GM06990 (cell line): Measurements from ENCODE around the gene ELMO1.

ENCODE experiments used
- DNase-seq: peaks from one replicate; pipeline ENCODE4 v3.0.0-alpha.2; 2011; ENCODE audit not compliant: insufficient read length; ENCODE audit errors: extremely low read depth
- H3K27me3 ChIP-seq: replicated peaks from 2 replicates; pipeline ENCODE4 v1.6.0; 2011; ENCODE audit warnings: low read length; ENCODE audit not compliant: control insufficient read depth, insufficient read depth
- H3K36me3 ChIP-seq: 2 replicates; pipeline ENCODE4 v1.5.1; 2011; ENCODE audit warnings: low read length; ENCODE audit not compliant: control insufficient read depth, insufficient read depth
- H3K4me3 ChIP-seq: replicated peaks from 2 replicates; pipeline ENCODE4 v1.5.1; 2011; ENCODE audit warnings: low read depth, mild to moderate bottlenecking, control low read depth, low read length
- TF ChIP-seq, protein P1 (sequence below): IDR thresholded peaks from 2 replicates; pipeline ENCODE4 v1.5.1; 2011; ENCODE audit warnings: low read length, control low read depth, mild to moderate bottlenecking, inconsistent platforms; ENCODE audit not compliant: insufficient read depth, poor library complexity, severe bottlenecking

The ELMO1 gene

DNA sequence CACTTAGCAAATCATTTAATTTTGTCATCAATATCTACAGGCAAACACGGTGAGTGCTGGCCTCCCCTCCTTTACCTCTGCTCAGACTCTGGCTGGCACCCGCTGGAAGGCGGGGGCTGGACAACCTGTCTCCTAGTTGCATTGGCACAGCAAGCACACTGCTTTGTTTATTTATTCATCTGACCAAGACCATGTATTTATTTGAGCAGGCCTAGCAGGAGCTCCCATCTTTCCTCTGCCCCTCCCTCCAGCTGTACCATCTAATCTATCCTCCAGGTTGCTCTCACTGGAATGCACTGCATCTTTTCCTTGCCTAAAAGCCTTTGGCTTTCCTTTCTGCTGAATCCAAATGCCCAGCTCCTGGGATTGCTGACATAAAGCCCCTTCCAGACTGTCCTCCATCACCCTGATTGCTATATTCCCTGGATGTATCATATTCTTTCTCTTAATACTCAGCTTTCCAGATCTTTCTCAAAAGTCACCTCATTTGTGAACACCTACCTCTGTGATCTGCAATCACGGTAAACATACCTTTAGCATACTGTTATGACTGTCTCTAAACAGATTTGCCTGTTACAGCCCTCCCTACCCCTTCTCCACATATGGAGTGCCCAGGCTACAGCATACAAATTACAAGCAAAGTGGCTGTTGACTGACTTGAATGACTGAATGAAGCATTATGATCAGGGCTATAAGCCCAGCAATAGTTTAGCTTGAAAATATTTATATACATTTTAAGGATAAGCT, 9.6 kb downstream of the ELMO1 start:
- TF ChIP-seq, protein P1, sequence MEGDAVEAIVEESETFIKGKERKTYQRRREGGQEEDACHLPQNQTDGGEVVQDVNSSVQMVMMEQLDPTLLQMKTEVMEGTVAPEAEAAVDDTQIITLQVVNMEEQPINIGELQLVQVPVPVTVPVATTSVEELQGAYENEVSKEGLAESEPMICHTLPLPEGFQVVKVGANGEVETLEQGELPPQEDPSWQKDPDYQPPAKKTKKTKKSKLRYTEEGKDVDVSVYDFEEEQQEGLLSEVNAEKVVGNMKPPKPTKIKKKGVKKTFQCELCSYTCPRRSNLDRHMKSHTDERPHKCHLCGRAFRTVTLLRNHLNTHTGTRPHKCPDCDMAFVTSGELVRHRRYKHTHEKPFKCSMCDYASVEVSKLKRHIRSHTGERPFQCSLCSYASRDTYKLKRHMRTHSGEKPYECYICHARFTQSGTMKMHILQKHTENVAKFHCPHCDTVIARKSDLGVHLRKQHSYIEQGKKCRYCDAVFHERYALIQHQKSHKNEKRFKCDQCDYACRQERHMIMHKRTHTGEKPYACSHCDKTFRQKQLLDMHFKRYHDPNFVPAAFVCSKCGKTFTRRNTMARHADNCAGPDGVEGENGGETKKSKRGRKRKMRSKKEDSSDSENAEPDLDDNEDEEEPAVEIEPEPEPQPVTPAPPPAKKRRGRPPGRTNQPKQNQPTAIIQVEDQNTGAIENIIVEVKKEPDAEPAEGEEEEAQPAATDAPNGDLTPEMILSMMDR: no peak
- Histone ChIP-seq H3K36me3 (no peaks in the 10 kb centered on the region), H3K27me3 (no peaks in the 10 kb centered on the region), H3K4me3 (no peak overlapping the region)
- DNase-seq: no peak

DNA sequence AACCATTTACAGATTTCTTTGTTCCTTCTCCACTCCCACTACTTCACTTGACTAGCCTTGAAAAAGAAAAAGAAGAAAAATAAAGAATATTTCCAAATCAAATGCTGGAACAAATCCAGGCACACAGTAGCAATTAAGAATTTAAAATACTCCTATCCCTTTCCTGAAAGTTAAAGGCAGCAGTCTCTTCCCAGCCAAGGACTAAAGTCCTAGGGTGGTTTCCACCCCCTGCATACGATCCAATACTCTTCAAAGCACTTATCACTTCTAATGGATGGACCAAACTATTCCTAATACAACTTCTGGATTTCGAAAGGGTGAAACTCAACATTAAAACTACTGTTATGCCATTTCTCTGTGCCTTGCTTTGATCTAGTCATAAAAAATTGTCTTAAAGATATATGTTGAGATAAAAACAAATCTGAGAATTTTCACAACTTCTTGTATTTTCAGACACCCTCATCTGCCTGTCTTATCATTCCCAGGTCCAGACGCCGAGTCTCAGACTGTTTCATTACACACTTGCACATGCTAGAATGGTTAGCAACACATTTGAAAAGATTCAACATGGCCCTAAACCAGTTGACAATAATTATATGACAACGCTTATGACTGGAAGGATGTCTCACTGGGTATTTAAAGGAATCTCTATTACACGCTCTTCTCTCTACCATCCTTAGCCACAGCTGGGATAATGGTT, 13.4 kb downstream of the ELMO1 start:
- DNase-seq: no peak
- Histone ChIP-seq H3K27me3 (no peaks in the 10 kb centered on the region; the same call in 1 of the 2 replicates), H3K36me3 (no peaks in the 10 kb centered on the region), H3K4me3 (no peak overlapping the region)
- TF ChIP-seq, protein P1: no peak

DNA sequence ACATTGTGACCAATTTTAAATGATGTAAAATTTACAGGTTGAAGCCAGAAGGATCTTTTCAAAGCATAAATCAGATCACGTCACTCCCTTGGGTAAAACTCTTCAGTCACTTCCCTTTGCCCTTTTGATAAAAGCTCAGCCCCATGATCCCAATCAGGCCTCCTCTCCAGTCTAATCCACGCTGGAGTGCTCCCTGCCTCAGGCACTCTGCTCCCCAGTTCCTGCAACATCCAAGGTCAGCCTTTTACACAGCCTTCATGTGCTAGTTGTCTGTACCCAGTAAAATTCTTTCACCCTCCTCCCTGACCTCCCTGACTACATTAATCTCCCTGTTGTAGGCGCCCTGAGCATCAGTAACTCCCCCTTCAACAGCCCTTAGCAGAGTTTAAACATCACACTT, 14.1 kb downstream of the ELMO1 start:
- no peak for DNase-seq
- TF ChIP-seq, protein P1: no peak
- Histone ChIP-seq H3K27me3 (no peaks in the 10 kb centered on the region; the same call in 1 of the 2 replicates), H3K36me3 (no peaks in the 10 kb centered on the region), H3K4me3 (no peak overlapping the region)

DNA sequence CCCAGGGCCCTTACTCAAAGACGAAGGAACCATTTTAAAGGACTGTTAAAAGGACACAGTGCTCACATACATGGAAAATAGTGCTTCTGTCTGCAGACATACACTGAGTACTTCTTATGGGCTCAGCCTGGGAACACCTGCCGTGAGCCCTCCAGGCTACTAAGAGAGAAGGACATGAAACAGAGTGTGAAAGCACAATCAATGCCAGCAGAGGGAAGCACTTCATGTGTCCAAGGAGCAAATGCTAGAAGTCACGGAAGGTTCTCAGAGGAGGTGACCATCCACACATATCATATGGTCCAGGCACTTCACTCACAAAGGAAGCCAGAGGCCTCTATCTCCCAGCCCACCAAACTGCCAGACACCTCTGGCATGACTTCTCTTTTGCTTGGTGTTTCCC, 15.5 kb downstream of the ELMO1 start:
- H3K4me3 ChIP-seq: no peak overlapping the region
- H3K36me3 ChIP-seq: no peaks in the 10 kb centered on the region
- H3K27me3 ChIP-seq: no peaks in the 10 kb centered on the region; the same call in 1 of the 2 replicates
- DNase-seq: no peak
- TF ChIP-seq, protein P1: no peak

DNA sequence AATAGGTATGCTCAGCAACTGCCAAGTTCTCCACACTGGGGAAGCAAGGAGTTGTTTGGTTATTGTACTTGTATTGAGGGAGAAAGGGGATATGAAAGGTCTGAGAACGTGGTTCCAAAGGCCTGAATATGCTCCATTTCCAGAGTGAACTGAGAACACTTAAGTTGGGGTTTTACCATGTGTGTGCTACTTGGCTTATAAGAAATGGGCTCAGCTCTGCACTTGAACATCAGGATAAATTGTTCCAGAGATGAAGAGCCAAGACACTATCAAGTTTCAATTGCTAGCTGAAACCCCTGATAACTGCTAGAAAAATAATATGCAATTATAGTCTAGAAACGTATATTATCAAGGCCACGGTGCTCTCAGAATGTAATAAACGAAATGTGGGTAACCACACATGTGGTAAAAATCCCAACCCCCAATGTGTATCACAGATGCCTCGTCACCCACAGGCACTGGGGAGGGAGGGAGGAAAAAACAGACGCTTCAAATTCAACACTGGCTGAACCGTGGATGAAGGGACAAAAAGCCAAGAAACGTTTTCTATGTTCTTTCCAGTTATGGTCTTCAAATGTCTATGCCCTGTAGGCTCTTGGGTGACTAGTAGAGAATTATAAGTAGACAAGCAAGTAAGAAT, 16.3 kb downstream of the ELMO1 start:
- Histone ChIP-seq H3K27me3 (no peaks in the 10 kb centered on the region; the same call in 1 of the 2 replicates), H3K4me3 (no peak overlapping the region), H3K36me3 (no peaks in the 10 kb centered on the region)
- TF ChIP-seq, protein P1: no peak
- DNase-seq: no peak
